ENCODE results near the gene PAMR1. TPM values are rescaled to one million over a fixed set of nuclear protein-coding genes. Genes with fewer than 3 reads are reported as not detected.

The PAMR1 gene
- total RNA-seq, 6 experiments from 2014 or later: 2.0 to 4.2 (median 2.8) TPM

DNA sequence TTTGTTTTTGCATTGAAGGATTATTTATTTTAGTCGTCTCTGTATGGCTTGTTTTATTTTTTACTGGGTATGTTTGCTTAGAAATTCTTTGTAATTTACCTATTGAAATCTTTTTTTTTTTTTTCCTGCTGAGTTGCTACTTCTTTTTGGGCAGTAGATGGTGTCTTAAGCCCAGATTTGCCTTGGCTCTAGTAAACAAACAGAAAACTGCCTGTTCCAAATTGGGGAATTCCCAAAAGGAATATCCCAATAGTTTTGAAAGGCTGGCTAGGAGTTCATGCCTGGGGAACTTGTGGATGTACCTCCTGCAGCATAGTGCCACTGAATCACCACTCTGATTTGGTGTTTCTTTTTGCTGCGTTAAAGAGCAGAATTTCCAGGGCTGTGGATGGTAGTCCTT lies 17.7 kb downstream of the PAMR1 start:
- no peak overlapping the region for H3K4me3 ChIP-seq
- H3K4me1 ChIP-seq: no peaks in the 10 kb centered on the region
- no peak overlapping the region for H3K27ac ChIP-seq
- intact Hi-C loops (cut with DNase I): no loop called here
- TF ChIP-seq, protein P1, sequence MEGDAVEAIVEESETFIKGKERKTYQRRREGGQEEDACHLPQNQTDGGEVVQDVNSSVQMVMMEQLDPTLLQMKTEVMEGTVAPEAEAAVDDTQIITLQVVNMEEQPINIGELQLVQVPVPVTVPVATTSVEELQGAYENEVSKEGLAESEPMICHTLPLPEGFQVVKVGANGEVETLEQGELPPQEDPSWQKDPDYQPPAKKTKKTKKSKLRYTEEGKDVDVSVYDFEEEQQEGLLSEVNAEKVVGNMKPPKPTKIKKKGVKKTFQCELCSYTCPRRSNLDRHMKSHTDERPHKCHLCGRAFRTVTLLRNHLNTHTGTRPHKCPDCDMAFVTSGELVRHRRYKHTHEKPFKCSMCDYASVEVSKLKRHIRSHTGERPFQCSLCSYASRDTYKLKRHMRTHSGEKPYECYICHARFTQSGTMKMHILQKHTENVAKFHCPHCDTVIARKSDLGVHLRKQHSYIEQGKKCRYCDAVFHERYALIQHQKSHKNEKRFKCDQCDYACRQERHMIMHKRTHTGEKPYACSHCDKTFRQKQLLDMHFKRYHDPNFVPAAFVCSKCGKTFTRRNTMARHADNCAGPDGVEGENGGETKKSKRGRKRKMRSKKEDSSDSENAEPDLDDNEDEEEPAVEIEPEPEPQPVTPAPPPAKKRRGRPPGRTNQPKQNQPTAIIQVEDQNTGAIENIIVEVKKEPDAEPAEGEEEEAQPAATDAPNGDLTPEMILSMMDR (IDR thresholded peaks at IDR 0.05): no peak
- TF ChIP-seq POLR2A (IDR thresholded peaks at IDR 0.05): no peak
- DNase-seq: no peak
- no peak for ATAC-seq
- WGBS (ENCODE audit: insufficient coverage, low coverage, low lambda C conversion rate, missing lambda C conversion rate): 52% methylated on average over 2 of the region's 2 CpGs
- no peaks in the 10 kb centered on the region for H3K9me3 ChIP-seq
- H3K36me3 ChIP-seq: no peaks in the 10 kb centered on the region
- H3K27me3 ChIP-seq: no peaks in the 10 kb centered on the region

DNA sequence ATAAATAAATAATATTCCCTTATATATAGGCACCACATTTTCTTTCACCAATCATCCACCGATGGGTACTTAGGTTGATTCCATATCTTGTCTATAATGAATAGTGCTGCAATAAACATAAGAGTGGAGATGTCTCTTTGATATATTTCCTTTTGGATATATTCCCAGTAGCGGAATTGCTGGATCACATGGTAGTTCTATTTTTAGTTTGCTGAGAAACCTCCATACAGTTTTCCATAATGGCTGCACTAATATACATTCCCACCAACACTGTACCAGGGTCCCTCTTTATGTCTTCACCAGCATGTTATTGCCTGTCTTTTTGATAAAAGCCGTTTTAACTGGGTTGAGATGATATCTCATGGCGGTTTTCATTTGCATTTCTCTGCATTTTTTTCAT lies 23.6 kb downstream of the PAMR1 start:
- no peaks in the 10 kb centered on the region for H3K36me3 ChIP-seq
- WGBS (ENCODE audit: insufficient coverage, low coverage, low lambda C conversion rate, missing lambda C conversion rate): 79% methylated on average over 4 of the region's 4 CpGs

DNA sequence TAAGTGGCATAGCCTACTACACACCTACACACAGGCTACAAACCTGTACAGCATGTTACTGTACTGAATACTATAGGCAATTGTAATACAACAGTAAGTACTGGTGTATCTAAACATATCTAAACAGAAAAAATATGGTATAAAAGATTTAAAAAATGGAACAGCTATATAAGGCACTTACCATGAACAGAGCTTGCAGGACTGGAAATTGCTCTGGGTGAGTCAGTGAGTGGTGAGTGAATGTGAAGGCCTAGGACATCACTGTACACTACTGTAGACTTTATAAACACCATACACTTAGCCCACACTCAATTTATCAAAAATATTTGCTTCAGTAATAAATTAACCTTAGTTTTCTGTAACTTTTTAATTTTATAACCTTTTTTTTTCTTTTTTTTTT lies 24.7 kb downstream of the PAMR1 start:
- DNase-seq (no peak), ATAC-seq (no peak)
- Histone ChIP-seq H3K36me3 (no peaks in the 10 kb centered on the region), H3K27me3 (no peaks in the 10 kb centered on the region), H3K4me1 (no peaks in the 10 kb centered on the region), H3K9me3 (no peaks in the 10 kb centered on the region), H3K27ac (no peak overlapping the region), H3K4me3 (no peak overlapping the region)
- no peak for TF ChIP-seq POLR2A (IDR thresholded peaks at IDR 0.05)
- TF ChIP-seq, protein P1 (IDR thresholded peaks at IDR 0.05): no peak
- intact Hi-C loops (cut with DNase I): no loop called here

More for the DNA sequence above, 23.6 kb downstream of the PAMR1 start:
- Histone ChIP-seq H3K27me3 (no peaks in the 10 kb centered on the region), H3K4me1 (no peaks in the 10 kb centered on the region), H3K4me3 (no peak overlapping the region), H3K9me3 (no peaks in the 10 kb centered on the region), H3K27ac (no peak overlapping the region)
- no peak for ATAC-seq
- intact Hi-C loops (cut with DNase I): no loop called here
- no peak for DNase-seq
- no peak for TF ChIP-seq POLR2A (IDR thresholded peaks at IDR 0.05)
- TF ChIP-seq, protein P1 (IDR thresholded peaks at IDR 0.05): no peak

DNA sequence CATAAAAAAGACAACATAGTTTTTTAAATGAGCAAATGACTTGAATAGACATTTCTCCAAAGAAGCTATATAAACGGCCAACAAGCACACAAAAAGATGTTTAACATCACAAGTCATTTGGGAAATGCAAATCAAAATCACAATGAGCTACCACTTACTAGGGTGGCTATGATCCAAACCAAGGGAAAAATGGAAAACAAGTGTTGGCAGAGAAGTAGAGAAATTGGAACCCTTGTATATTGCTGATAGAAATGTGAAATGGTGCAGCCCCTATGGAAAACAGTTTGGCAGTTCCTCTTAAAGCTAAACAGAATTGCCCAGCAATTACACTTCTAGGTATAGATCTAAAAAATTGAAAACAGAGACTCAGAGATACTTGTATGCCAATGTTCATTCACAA lies 29.0 kb downstream of the PAMR1 start:
- Histone ChIP-seq H3K27ac (no peak overlapping the region), H3K4me1 (no peaks in the 10 kb centered on the region), H3K27me3 (no peaks in the 10 kb centered on the region), H3K4me3 (no peak overlapping the region), H3K36me3 (no peaks in the 10 kb centered on the region), H3K9me3 (no peaks in the 10 kb centered on the region)
- no peak for TF ChIP-seq POLR2A (IDR thresholded peaks at IDR 0.05)
- TF ChIP-seq, protein P1 (IDR thresholded peaks at IDR 0.05): no peak
- intact Hi-C loops (cut with DNase I): no loop called here
- ATAC-seq (no peak), DNase-seq (no peak)
- WGBS (ENCODE audit: insufficient coverage, low coverage, low lambda C conversion rate, missing lambda C conversion rate): 18% methylated on average over 1 of the region's 1 CpG

DNA sequence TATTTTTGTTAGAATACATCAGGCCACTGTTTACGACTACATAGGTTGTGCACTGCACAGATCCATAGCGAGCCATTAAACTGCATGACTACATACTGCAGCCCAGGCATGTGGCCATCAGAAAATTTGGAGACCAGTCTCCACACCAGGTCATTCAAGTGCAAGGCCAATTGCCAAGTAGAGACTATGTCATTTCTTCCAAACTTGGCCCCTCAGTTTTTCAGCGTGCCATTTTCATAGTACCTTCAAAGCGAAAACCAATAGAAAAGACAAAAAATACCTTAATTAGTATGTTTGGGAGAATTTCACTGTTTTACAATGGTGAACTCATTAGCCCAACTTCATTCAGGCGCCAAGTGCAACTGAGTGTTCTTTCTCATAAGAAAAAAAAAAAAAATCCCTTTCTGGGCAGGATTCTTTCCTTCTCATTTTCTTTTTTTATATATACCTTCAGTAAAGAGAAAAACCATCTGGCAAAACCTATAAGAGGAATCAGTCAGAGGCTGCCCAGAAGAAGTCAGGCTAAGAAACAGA lies 30.4 kb downstream of the PAMR1 start:
- no peaks in the 10 kb centered on the region for H3K27me3 ChIP-seq
- DNase-seq (no peak), ATAC-seq (no peak)
- no peak overlapping the region for H3K4me3 ChIP-seq
- WGBS (ENCODE audit: insufficient coverage, low coverage, low lambda C conversion rate, missing lambda C conversion rate): 78% methylated on average over 5 of the region's 5 CpGs
- H3K4me1 ChIP-seq: no peaks in the 10 kb centered on the region
- TF ChIP-seq, protein P1 (IDR thresholded peaks at IDR 0.05): no peak
- no peak for TF ChIP-seq POLR2A (IDR thresholded peaks at IDR 0.05)
- intact Hi-C loops (cut with DNase I): no loop called here
- no peak overlapping the region for H3K27ac ChIP-seq
- no peaks in the 10 kb centered on the region for H3K9me3 ChIP-seq
- H3K36me3 ChIP-seq: no peaks in the 10 kb centered on the region

Data from right lobe of liver (tissue), 6 donors.